ENCODE measurements around the gene ZNF362.

Gene ZNF362

GRCh38 chr1:33270379-33270778 is 14.1 kb downstream of the ZNF362 start:
- ChIA-PET CTCF (interaction anchor here (1.1 to 1.5 kb wide), 3 partner anchors 15 to 201 kb away, joined by 3 read pairs; no protein-coding TSS in a partner anchor), POLR2A (no interaction called here)
- TF ChIP-seq, protein P1, sequence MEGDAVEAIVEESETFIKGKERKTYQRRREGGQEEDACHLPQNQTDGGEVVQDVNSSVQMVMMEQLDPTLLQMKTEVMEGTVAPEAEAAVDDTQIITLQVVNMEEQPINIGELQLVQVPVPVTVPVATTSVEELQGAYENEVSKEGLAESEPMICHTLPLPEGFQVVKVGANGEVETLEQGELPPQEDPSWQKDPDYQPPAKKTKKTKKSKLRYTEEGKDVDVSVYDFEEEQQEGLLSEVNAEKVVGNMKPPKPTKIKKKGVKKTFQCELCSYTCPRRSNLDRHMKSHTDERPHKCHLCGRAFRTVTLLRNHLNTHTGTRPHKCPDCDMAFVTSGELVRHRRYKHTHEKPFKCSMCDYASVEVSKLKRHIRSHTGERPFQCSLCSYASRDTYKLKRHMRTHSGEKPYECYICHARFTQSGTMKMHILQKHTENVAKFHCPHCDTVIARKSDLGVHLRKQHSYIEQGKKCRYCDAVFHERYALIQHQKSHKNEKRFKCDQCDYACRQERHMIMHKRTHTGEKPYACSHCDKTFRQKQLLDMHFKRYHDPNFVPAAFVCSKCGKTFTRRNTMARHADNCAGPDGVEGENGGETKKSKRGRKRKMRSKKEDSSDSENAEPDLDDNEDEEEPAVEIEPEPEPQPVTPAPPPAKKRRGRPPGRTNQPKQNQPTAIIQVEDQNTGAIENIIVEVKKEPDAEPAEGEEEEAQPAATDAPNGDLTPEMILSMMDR (IDR thresholded peaks at IDR 0.05; ENCODE audit: control extremely low read depth, extremely low read depth, low read depth, missing control alignments) = no peak
- DNase-seq (ENCODE audit: extremely low spot score) = no peak

- no peak for DNase-seq (ENCODE audit: extremely low spot score)
- TF ChIP-seq, protein P1 (IDR thresholded peaks at IDR 0.05; ENCODE audit: control extremely low read depth, extremely low read depth, low read depth, missing control alignments) = no peak
- CTCF ChIA-PET = interaction anchor here (1.1 to 1.9 kb wide), 3 partner anchors 25 to 200 kb away, joined by 3 to 7 read pairs (median 3); no protein-coding TSS in a partner anchor
- POLR2A ChIA-PET = no interaction called here
Measured at GRCh38 chr1:33270808-33271465, 14.6 kb downstream of the ZNF362 start.

- no peak for DNase-seq (ENCODE audit: extremely low spot score)
- CTCF ChIA-PET = interaction anchor here (1.9 kb wide), 1 partner anchor 24 kb away, joined by 7 read pairs; no protein-coding TSS in a partner anchor
- TF ChIP-seq, protein P1 (IDR thresholded peaks at IDR 0.05; ENCODE audit: control extremely low read depth, extremely low read depth, low read depth, missing control alignments) = no peak
- POLR2A ChIA-PET = no interaction called here
Measured at GRCh38 chr1:33271666-33272505, 15.6 kb downstream of the ZNF362 start.

- DNase-seq (ENCODE audit: extremely low spot score) = no peak
- ChIA-PET POLR2A (no interaction called here), CTCF (interaction anchor here (1.9 kb wide), 1 partner anchor 24 kb away, joined by 7 read pairs; no protein-coding TSS in a partner anchor)
- TF ChIP-seq, protein P1 (IDR thresholded peaks at IDR 0.05; ENCODE audit: control extremely low read depth, extremely low read depth, low read depth, missing control alignments) = no peak
Measured at GRCh38 chr1:33272509-33272908, 16.2 kb downstream of the ZNF362 start.

DNA sequence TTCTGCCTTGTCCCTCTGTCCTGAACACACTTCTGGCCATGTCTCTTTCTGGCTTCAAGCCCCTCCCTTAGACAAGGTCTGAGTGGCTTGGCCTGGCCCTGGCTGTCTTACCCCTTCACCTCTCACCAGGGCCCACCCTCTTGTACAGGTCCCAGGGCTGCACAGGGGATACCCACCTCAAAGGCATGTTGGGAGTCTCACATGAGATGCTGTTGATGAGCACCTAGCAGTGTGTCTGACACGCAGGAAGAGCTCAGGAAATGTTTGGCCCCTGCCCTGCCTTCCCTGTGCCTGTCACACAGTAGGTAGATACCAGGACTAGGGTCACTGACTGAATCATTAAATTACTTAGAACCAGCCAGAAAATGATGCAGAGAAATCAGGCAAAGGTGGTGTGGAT is 16.6 kb downstream of the ZNF362 start:
- CTCF ChIA-PET = interaction anchor here (1.0 to 1.9 kb wide), 3 partner anchors 8 to 23 kb away, joined by 3 to 7 read pairs (median 4); no protein-coding TSS in a partner anchor
- TF ChIP-seq, protein P1 (IDR thresholded peaks at IDR 0.05; ENCODE audit: control extremely low read depth, extremely low read depth, low read depth, missing control alignments) = no peak
- DNase-seq (ENCODE audit: extremely low spot score) = no peak
- POLR2A ChIA-PET = no interaction called here

- CTCF ChIA-PET = interaction anchor here (1.0 to 2.4 kb wide), 3 partner anchors 9 to 22 kb away, joined by 3 to 13 read pairs (median 4); no protein-coding TSS in a partner anchor
- TF ChIP-seq, protein P1 (IDR thresholded peaks at IDR 0.05; ENCODE audit: control extremely low read depth, extremely low read depth, low read depth, missing control alignments) = no peak
- no peak for DNase-seq (ENCODE audit: extremely low spot score)
- POLR2A ChIA-PET = no interaction called here
Measured at GRCh38 chr1:33273406-33273805, 17.1 kb downstream of the ZNF362 start.
